ENCODE data around the gene CHI3L2. TPM values are rescaled to one million over a fixed set of nuclear protein-coding genes. Genes with fewer than 3 reads are reported as not detected.

CHI3L2 gene
- total RNA-seq, 1 donor from 2014 or later: 1.1 TPM

DNA sequence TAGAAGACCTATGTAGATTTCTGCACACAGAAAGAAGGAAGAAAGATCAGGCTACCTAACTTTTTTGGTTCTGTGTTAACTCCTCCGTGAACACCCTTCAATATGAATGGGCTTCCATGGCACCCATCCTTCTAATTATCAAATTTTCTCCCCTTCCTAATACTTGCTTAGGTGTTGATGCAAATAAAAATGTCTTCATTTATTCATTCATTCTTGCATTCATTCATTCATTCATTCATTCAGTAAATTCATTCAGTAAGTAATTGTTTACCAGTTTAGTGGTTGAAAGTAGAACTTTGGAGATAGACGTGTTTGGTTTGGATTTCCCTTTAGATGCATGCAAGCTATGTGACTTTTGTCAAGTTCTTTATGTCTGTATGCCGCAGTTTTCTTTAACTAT is 4.6 kb downstream of the CHI3L2 start:
- intact Hi-C loops (cut with micrococcal nuclease): no loop called here
- H3K4me3 ChIP-seq: no peak overlapping the region
- H3K27me3 ChIP-seq (ENCODE audit: low read depth): peaks cover 15% of the 10 kb centered on the region
- peaks cover 4% of the 10 kb centered on the region for H3K4me1 ChIP-seq
- no peaks in the 10 kb centered on the region for H3K9me3 ChIP-seq (replicated peaks)
- no peaks in the 10 kb centered on the region for H3K36me3 ChIP-seq
- TF ChIP-seq CTCF (IDR thresholded peaks at IDR 0.05; ENCODE audit: borderline replicate concordance): no peak
- no peak for DNase-seq
- no peak overlapping the region for H3K27ac ChIP-seq (replicated peaks)

DNA sequence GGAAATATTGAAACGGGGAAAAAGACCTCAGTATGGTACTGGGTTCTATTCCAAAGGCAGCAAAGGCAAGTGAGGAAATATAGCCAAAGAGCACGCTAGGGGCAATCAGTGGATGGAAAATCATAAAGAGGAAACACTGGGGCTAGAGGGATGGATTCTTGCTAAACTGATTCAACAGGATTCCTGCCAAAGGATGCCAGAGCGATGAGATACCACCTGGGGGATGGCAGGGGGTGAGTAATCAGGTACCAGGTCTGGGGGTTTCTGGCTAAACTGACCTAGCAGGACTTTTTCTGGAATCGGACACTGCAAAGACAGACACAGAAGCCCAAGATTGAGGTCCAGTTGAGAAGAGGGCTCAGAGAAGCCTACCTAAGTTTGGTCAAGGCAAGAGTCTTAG is 6.7 kb downstream of the CHI3L2 start:
- TF ChIP-seq CTCF (IDR thresholded peaks at IDR 0.05; ENCODE audit: borderline replicate concordance): no peak
- Histone ChIP-seq H3K27me3 (ENCODE audit: low read depth) (peaks cover 15% of the 10 kb centered on the region), H3K27ac (replicated peaks) (no peak overlapping the region), H3K36me3 (no peaks in the 10 kb centered on the region), H3K4me1 (no peaks in the 10 kb centered on the region), H3K9me3 (replicated peaks) (no peaks in the 10 kb centered on the region), H3K4me3 (no peak overlapping the region)
- intact Hi-C loops (cut with micrococcal nuclease): no loop called here
- DNase-seq: no peak

DNA sequence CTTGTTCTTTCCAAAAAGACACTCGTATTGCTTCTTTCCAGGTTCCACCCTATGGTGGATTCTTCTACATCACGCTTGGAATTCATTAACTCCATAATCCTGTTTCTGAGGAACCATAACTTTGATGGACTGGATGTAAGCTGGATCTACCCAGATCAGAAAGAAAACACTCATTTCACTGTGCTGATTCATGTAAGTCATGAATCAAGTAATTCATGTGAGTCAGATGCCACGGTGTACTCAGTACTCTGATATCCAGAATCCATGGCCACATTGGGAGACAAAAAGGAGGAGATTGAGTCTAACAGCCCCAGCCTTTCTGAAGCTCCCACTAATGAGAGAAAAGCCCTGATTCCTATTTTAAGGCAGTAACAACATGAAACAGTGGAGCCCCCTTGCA is 7.4 kb downstream of the CHI3L2 start:
- Histone ChIP-seq H3K9me3 (replicated peaks) (no peaks in the 10 kb centered on the region), H3K4me1 (no peaks in the 10 kb centered on the region), H3K4me3 (no peak overlapping the region), H3K27ac (replicated peaks) (no peak overlapping the region), H3K27me3 (ENCODE audit: low read depth) (peaks cover 15% of the 10 kb centered on the region), H3K36me3 (no peaks in the 10 kb centered on the region)
- intact Hi-C loops (cut with micrococcal nuclease): no loop called here
- TF ChIP-seq CTCF (IDR thresholded peaks at IDR 0.05; ENCODE audit: borderline replicate concordance): no peak
- no peak for DNase-seq

- peaks cover 15% of the 10 kb centered on the region for H3K27me3 ChIP-seq (ENCODE audit: low read depth)
- intact Hi-C loops (cut with micrococcal nuclease): no loop called here
- no peak for TF ChIP-seq CTCF (IDR thresholded peaks at IDR 0.05; ENCODE audit: borderline replicate concordance)
These were observed 8.9 kb downstream of the CHI3L2 start for GRCh38 chr1:111236379-111236778.

DNA sequence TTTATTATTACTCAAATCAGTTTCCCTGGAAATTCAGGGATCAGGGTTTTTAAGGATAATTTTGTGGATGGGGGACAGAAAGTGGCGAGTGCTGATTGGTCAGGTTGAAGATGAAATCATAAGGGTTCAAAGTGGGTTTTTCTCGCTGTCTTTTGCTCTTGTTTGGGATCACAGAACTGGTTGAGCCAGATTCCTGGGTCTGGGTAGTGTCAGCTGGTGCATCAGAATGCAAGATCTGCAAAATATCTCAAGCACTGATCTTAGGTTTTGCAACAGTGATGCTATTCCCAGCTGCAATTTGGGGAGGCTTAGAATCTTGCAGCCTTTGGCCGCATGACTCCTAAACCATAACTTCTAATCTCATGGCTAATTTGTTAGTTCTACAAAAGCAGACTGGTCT is 9.3 kb downstream of the CHI3L2 start:
- intact Hi-C loops (cut with micrococcal nuclease): no loop called here
- Histone ChIP-seq H3K36me3 (no peaks in the 10 kb centered on the region), H3K27me3 (ENCODE audit: low read depth) (peaks cover 15% of the 10 kb centered on the region)

More at GRCh38 chr1:111236379-111236778, 8.9 kb downstream of the CHI3L2 start:
- Histone ChIP-seq H3K27ac (replicated peaks) (no peak overlapping the region), H3K36me3 (no peaks in the 10 kb centered on the region), H3K4me3 (no peak overlapping the region), H3K4me1 (no peaks in the 10 kb centered on the region), H3K9me3 (replicated peaks) (no peaks in the 10 kb centered on the region)
- DNase-seq: no peak

More for the DNA sequence above, 9.3 kb downstream of the CHI3L2 start:
- Histone ChIP-seq H3K4me3 (no peak overlapping the region), H3K27ac (replicated peaks) (no peak overlapping the region), H3K4me1 (no peaks in the 10 kb centered on the region), H3K9me3 (replicated peaks) (no peaks in the 10 kb centered on the region)
- no peak for TF ChIP-seq CTCF (IDR thresholded peaks at IDR 0.05; ENCODE audit: borderline replicate concordance)
- DNase-seq: no peak
